CMK (cell line): ENCODE measurements around the gene NOP14.
"Not testable (repeated sequence)": the region's sequence is repeated elsewhere in the genome, so short reads cannot be mapped to it uniquely, and the experiment has no call there.

ENCODE experiments used
- DNase-seq: peaks from one replicate; pipeline ENCODE4 v3.0.0-alpha.2; 2010; ENCODE audit warnings: low read depth

NOP14 gene

DNA sequence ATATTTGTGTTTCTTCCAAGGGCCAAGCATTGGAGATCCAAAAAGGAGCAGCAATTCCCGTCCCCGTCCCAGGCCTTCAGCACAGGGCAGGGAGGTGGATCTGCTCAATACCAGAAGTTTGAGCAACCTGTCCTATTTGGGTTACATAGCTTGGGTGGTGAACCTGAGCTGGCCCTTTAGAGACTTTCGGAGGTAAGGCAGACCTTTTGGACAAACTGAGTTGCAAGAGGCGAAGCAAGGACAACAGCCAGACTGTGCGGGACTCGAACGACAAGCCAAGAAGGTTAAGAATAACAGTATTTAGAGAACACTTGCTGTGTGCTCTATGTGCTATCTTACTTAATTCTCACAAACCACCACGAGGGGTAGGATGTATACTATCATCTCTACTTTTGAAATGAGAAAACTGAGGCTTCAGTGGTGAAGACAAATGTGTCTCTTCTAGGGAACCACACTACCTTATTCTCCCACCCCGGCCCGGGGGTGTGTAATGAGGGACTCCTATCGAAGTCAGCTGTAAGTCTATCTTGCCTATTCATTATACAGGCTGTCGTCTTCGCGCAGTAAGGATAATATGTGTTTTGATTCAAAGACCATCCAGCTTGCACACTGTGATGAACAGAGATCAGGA, 1.3 kb downstream of the NOP14 start:
- DNase-seq = no peak

DNA sequence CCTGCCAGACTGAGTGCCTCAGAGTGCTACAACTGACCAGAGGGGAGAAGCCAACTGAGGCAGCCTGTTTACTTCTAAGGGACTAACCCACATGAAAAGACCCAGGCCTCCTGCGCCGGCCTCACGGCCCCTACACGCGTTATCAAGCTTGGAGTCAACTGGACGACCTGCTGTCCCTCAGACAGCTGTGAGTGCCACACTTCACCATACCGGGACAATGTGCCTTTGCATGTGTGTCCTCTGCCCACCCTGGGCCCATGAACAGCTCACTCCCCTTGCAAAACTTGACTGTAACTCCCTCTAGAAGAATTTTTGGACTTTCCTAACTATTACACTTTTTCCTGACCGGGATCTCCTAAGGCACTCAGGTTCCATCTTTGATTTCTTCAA, 1.8 kb downstream of the NOP14 start:
- DNase-seq = peak; percentile 38

DNA sequence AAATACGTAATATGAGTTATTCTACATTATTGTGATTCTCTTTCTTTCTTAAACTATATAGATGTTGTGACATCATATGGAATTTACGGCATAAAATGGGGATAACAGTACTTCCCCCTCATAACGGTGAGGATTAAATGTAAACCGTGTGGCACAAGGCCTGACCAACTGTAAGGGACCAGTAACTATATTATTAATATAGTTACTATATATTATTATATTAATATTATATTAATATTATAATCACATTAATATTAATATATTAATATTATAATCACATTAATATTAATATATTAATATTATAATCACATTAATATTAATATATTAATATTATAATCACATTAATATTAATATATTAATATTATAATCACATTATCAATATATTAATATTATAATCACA, 2.8 kb downstream of the NOP14 start:
- DNase-seq = not testable (repeated sequence)

DNA sequence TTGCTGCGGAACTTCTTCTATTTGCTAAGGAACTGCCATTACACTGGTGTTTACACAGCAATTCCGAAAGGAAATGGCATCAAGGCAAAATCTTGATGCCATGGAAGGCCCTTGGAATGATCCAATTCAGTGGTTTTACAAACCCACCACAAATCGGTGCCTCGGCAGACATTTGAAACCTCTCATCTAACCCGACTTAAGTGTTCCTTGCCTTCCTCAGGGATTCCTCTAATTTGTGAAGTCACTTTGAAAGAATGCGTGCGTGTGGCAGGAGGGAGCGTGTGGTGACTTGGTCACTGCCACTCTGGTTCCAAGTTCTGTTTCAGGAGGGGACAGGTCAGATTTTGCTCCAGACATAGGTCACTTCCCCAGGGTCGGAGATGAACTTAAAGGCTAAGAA, 4.8 kb downstream of the NOP14 start:
- no peak for DNase-seq

DNA sequence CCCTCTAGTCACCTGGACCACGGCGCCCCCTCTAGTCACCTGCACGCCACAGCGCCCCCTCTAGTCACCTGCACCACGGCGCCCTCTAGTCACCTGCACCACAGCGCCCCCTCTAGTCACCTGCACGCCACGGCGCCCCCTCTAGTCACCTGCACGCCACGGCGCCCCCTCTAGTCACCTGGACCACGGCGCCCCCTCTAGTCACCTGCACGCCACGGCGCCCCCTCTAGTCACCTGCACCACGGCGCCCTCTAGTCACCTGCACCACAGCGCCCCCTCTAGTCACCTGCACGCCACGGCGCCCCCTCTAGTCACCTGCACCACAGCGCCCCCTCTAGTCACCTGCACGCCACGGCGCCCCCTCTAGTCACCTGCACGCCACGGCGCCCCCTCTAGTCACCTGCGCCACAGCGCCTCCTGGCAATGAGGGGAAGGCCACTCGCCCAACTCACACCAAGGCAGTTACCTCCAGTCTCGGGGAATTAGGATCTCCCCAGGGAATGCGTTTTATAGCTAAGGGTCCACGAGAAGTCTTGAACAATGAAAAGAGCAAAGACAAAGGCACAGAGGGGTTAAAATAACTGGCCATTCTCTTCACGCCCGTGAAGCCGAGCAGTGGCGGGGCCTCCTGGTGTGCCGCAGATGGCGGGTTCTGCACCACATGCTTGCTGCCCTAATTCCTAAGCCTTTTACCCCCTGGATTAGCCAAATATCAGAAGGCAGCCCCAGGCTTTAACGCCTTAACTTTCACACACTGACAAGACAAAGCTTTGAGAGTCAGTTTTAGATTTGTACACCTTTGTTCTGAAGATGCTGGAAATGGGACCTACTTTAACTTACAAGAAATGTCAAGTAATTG, 7.8 kb downstream of the NOP14 start:
- DNase-seq = not testable (repeated sequence)

DNA sequence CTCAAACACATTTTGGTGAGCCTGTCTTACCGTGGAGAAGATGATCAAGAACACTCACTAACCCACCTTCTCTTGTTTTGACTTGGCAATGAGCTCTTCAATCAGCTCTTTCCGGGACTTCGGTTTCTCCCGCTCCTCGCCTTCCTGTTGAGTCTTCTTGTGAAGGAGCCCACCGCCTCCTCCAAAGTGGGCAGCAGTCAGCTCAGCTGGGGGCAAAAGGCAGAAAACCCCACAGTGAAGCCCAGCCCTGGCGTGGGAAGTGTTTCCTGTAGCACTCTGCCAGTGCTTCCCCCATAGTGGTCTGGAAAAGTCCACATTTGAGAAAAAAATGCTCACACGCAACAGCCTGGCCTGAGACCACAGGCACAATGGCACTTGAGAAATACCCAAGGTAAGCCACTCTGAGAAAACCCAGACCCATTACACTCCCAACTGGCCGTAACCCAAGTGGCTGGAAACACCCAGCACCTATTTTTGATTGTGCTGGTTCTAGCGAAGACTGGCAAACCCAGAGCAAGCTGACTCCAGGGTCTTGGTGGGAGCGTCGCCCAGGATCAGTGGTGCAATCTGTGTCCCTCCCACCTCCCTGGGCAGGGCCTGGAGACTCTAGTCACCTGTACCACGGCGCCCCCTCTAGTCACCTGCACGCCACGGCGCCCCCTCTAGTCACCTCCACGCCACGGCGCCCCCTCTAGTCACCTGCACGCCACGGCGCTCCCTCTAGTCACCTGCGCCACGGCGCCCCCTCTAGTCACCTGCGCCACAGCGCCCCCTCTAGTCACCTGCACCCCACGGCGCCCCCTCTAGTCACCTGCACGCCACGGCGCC, 8.6 kb downstream of the NOP14 start:
- no peak for DNase-seq

DNA sequence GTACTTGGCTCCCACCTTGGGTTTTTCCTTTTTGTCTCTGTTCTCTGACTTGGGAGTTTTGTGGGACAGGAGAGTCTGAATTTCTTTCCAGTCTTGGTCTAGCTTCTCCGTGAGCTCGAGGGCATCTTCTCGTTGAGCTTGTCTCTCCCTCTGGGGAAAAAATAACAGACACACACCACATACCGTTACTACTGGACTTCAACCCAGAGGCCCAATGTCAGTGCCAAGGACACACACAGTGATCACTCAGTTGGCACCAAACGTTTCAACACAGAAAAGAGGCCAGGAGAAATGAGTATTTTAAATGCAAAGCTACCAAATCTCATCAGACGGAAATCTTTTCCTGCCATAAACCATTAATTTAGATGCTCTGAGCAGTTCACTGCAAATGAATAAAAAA, 9.7 kb downstream of the NOP14 start:
- no peak for DNase-seq

DNA sequence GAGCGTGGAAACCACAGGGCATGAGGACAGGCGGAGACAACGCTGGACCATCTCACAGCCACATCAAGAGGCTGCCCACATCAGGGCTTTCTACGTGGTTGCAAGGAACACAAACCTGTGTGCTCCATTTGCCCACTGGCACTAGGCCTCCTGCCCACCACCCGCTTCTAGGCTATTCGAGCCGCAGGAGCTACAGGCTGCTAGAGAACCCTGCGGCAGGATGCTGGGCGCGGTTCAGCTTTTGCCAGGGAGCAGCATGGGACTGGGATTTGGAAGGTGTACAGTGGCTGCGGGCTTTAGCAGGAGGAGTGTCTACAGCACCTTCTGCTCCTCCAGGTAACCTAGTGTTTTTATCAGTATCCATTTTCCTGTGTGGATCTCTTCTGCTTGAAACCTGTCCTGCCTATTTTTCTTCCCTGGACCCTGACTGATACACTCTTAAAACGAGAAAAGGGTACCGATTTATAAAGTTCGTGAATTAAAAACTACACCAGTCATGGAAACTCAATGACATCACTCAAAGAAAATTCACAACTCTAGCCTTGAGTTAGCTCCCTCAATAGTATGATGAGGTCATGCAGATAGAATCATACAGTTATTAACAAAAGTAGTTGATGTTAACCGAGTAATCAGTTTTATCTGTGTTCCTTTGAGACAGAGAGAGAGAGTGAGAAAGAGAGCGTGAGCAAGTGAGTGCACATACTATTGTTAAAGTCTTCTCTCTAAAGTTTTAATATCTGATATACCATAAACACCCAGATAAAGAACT, 12.8 kb downstream of the NOP14 start:
- no peak for DNase-seq

DNA sequence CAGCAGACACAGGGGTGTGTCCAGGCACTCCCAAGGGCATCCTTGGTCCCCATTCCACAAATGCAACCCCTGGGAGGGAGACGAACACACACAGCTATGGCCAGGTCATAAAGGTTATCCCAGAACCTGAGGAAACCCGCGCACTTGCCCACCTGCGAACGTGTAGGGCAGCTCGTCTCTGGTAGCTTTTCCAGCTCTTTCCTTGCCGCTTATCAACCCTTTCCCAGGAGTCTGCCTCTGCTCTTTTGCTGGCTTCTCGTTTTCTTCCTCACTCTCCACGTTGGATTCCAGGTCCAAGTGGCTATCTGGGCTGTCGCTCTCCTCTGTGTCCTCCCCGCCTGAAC, 13.5 kb downstream of the NOP14 start:
- no peak for DNase-seq

DNA sequence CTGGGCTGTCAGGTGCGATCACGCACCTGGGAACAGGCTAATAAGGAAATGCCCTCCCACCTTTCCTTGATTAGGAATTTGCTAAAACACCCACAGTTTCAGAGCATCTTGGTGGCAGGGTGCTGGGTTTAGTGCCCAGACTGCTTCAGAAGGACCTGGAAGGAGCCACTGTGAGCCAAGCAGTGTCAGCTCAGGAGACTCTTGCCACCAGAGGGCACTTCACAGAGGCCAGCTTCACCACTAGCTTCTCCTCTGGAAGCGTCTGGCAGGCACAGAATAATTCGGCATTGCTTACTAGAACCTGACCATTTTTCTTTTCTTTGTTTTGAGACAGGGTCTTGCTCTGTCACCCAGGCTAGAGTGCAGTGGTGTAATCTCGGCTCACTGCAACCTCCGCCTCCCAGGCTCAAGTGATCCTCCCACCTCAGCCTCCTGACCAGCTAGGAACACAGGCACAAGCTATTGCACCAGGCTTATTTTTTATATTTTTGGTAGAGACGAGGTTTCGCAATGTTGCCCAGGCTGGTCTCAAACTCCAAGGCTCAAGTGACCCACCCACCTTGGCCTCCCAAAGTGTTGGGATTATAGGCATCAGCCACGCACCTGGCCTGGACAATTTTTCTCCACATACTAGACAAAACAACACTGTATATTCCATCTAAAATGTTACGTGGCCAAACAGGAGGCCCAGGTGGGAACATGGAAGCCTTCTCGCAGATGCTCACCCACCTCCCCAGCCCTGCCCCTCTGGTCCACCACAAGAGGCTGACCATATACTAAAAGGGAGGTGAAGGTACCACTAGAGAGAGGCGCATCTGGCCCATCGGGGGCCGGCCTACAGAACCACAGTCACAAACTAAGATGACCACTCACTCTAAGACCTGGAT, 14.1 kb downstream of the NOP14 start:
- no peak for DNase-seq

DNA sequence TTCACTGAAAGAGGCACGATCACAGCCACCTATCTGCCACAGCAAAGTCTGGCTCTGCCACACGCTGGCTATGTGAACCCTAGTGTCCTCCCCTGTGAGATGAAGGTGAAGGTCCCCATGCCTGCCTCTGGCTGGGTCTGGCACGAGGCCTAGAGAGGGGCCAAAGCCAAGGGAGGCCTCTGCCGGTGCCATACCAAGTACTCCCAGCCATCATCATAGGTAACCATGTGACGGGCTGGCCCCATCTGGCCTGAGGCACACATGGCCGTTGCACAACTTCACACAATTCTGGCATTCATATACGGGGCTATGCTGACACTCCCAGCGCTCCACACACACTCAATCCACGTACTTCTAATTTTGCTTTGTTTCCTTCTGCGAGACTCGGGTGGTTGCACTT, 15.3 kb downstream of the NOP14 start:
- no peak for DNase-seq

DNA sequence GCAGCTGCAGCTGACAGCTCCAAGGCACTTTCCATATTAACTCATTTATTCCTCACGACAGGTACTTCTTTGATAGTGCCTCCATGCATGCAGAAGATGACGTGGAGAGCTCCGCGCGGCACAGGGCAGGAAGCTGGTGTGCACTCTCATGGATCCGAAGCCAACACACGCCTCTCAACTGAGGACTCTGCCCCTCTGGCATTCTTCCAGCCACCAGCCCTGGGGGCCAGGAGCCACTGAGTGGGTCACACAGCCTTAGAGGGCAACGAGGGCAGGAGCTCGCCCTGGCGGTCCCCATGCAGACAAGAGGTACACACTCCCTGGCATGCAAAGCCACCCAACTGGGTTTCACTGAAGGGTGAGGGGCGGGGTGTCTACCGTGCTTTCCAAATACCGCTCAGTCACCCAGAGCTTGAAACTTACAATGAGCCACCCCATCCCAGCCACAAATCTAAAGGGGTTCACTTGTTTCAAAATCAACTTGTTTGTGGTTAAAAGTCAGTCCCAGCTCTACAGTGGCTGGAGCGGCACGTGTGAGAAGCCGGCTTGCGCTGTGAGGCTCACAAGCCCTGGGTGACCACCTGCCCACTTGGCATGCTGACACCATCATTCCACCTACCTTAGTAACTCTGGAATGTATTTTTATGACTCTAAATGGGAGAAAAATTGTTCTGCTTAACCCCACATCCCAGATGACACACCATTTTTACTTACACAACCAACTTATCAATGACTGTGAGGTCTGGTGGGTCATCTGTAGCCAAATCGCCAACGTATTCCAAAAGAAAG, 16.2 kb downstream of the NOP14 start:
- no peak for DNase-seq

DNA sequence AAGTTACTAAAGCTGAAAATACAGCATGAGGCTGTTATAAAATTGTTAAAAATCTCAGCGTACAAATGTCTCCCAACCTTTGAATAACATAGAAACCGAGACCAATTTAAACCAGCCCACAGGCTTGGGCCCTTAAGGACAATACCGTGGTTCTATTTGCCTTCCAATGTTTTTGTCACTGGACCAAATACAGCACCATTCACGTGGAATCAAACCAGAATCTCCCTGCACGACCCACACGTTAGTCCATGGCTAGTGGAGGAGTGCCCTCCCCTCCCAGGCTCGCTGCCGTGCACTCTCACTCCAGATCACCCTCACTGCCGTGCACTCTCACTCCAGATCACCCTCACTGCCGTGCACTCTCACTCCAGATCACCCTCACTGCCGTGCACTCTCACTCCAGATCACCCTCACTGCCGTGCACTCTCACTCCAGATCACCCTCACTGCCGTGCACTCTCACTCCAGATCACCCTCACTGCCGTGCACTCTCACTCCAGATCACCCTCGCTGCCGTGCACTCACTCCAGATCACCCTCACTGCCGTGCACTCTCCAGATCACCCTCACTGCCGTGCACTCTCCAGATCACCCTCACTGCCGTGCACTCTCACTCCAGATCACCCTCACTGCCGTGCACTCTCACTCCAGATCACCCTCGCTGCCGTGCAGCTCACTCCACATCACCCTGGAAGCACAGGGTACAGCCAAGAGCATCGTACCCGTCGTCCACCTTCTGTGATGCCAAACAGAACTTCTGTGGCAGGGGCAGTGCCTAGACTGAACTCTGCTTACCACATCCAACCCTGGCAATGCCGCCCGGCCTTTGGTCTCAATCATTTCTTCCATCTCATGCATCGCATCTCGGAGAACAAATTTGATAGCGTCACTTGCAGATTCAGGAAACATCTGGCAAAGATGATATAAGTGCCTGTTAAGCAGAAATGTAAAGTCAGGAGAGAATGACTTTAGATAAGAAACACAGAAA, 17.3 kb downstream of the NOP14 start:
- not testable (repeated sequence) for DNase-seq

DNA sequence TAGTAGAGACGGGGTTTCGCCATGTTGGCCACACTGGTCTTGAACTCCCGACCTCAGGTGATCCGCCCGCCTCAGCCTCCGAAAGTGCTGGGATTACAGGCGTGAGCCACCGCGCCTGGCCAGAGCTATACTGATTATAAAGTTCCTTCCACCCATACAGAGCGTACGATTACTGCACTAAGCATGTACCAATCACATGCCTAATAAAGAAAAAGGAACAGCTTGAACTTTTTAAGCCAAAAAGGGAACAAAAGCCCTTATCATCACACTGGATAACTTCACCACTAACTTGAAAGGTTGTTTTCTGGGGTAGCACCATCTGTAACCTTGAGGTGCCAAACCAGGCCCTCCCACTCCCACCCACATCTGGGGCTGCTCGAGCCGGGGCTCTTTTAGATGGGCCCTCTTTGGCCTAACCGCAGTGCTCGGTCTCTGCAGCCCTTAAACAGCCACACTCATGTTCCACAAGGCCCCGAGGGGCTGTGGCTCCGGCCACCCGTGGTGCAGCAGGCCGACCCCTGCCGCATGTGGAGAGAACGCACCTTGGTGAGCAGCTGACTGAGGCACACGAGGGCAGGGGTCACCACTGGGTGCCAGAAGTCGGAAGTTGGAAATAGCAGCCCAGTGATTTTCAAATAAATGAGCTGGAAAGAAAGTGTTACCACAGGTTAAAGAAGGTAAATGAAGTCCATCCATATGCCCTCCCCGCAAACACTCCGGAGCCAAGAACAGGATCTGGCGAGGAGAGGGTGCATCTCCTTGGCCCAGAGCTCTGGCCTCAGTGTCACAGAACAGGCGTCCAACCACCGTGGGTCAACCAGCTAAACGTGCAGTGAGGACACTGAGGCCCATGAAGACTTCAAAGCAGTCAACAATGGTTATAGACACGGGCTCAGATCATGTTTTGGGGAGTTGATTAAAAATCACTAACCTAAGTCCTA, 18.4 kb downstream of the NOP14 start:
- no peak for DNase-seq

DNA sequence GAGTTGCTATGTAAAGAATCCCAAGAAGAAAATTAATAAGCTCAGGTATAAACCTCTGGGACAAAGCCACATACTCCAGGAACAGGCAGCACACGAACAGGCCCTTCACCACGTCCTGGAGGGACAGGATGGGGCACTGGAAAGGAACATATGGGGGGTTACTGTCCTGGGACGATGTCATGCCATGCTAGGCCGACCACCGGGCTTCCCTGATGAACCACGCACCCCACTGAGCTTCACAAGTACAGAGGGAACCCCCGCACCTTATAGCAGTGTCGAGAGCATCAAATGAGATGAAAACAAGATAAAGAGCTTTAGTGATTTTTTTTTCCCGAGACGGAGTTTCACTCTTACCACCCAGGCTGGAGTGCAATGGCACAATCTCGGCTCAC, 19.1 kb downstream of the NOP14 start:
- no peak for DNase-seq

DNA sequence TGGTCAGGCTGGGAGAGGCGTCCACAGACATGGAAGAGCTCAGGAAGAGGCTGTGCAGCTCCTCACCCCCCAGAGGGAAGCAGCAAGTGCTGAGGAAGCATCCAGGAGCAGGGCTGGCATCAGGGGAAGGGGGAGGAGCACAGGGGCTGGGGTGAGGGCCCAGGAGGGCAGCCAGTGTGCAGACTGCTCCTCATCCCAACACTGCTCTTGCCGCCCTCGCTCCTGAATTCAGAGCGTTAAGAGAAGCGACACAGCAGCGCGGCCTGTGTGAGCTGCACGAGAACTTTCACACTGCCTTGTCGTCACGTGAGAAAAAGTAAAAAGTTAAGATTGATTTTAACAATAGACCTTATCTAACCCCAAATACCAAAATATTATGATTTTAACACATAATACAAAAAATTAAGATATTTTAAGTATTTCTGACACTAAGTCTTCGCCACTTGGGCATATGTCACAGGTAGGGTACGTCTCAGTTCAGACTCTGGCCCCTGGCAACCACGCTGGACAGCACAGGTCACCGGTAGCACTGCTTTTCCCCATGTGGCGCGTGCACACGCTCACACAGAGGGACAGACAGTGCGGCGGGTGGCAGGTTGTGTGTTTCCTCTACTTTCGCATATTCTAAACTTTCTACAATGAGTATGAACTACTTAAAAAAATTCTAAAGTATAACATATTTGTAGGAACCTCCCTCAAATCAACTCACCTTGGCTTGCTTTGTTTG, 19.7 kb downstream of the NOP14 start:
- no peak for DNase-seq
